Fibroblast of mammary gland (primary cell): ENCODE results near the gene MARCHF2.

Experiments used
- DNase-seq: peaks from one replicate; pipeline ENCODE4 v3.0.0-alpha.2; 2010; ENCODE audit warnings: low read depth
- H3K4me3 ChIP-seq: 2 replicates; pipeline ENCODE4 v1.5.1; 2011; ENCODE audit warnings: low read depth, mild to moderate bottlenecking, low read length, moderate library complexity; ENCODE audit not compliant: control insufficient read depth
- CTCF ChIP-seq: conservative IDR thresholded peaks from 2 replicates; pipeline ENCODE4 v1.5.1; 2011; ENCODE audit warnings: low read depth, low read length, inconsistent platforms; ENCODE audit not compliant: control insufficient read depth, insufficient read depth

Gene MARCHF2

GRCh38 chr19:8473648-8474476, 60.8 kb downstream of the MARCHF2 start:
- no peak overlapping the region for H3K4me3 ChIP-seq
- no peak for TF ChIP-seq CTCF
- no peak for DNase-seq

GRCh38 chr19:8475005-8475404, 61.9 kb downstream of the MARCHF2 start:
- no peak for TF ChIP-seq CTCF
- DNase-seq, result no peak
- no peak overlapping the region for H3K4me3 ChIP-seq

GRCh38 chr19:8476524-8476923, 63.4 kb downstream of the MARCHF2 start:
- no peak for DNase-seq
- H3K4me3 ChIP-seq, result no peak overlapping the region
- TF ChIP-seq CTCF, result no peak

GRCh38 chr19:8477889-8478288, 64.8 kb downstream of the MARCHF2 start:
- TF ChIP-seq CTCF, result no peak
- no peak for DNase-seq
- H3K4me3 ChIP-seq, result no peak overlapping the region

- no peak for DNase-seq
- H3K4me3 ChIP-seq, result no peak overlapping the region
- no peak for TF ChIP-seq CTCF
Observed at GRCh38 chr19:8478598-8478997, 65.5 kb downstream of the MARCHF2 start.

GRCh38 chr19:8481201-8481600, 68.1 kb downstream of the MARCHF2 start:
- no peak overlapping the region for H3K4me3 ChIP-seq
- no peak for TF ChIP-seq CTCF
- no peak for DNase-seq
